Muscle layer of duodenum (tissue), 2 donors: ENCODE data around the gene RHOB.

Source experiments
- H3K27ac ChIP-seq: one replicate; pipeline ENCODE4 v1.7.0; 2013; ENCODE audit warnings: mild to moderate bottlenecking, low read length
- H3K27me3 ChIP-seq: one replicate; pipeline ENCODE4 v1.7.0; 2013; ENCODE audit warnings: low read depth, mild to moderate bottlenecking, control low read depth, low read length
- H3K36me3 ChIP-seq, 2 donors: one replicate each; pipeline ENCODE4 v1.7.0; 2013; ENCODE audit warnings: low read length in 2 of 2, control low read depth in 1 of 2, mild to moderate bottlenecking in 1 of 2; ENCODE audit not compliant: insufficient read depth in 2 of 2, control insufficient read depth in 1 of 2
- H3K4me1 ChIP-seq, 2 donors: one replicate each; pipeline ENCODE4 v1.7.0; 2013; ENCODE audit warnings: low read length in 2 of 2, mild to moderate bottlenecking in 2 of 2, control low read depth in 1 of 2, moderate library complexity in 1 of 2; ENCODE audit not compliant: insufficient read depth in 2 of 2, control insufficient read depth in 1 of 2
- H3K4me3 ChIP-seq, 2 donors: one replicate each; pipeline ENCODE4 v1.7.0; 2013; ENCODE audit warnings: low read length in 2 of 2, low read depth in 1 of 2, mild to moderate bottlenecking in 1 of 2
- H3K9me3 ChIP-seq, 2 donors: one replicate each; pipeline ENCODE4 v1.7.0; 2013; ENCODE audit warnings: low read length in 2 of 2, control low read depth in 1 of 2, mild to moderate bottlenecking in 1 of 2; ENCODE audit not compliant: control insufficient read depth in 1 of 2
- donor health status: healthy.

RHOB gene

GRCh38 chr2:20446917-20447436 lies at the start of gene RHOB:
RHOB (plus strand) TSS chr2:20447074; CDS start chr2:20447466, 392 bp downstream.
- H3K27me3 ChIP-seq = no peaks in the 10 kb centered on the region
- H3K9me3 ChIP-seq = no peaks in the 10 kb centered on the region
- peaks cover 3 to 26% of the 10 kb centered on the region in 2 donors for H3K4me1 ChIP-seq
- H3K27ac ChIP-seq = peak within 1 kb of the TSS; percentile 97
- H3K36me3 ChIP-seq = peaks cover 5 to 21% of the 10 kb centered on the region in 2 donors
- peak within 1 kb of the TSS; percentile 85 to 89 for H3K4me3 ChIP-seq

DNA sequence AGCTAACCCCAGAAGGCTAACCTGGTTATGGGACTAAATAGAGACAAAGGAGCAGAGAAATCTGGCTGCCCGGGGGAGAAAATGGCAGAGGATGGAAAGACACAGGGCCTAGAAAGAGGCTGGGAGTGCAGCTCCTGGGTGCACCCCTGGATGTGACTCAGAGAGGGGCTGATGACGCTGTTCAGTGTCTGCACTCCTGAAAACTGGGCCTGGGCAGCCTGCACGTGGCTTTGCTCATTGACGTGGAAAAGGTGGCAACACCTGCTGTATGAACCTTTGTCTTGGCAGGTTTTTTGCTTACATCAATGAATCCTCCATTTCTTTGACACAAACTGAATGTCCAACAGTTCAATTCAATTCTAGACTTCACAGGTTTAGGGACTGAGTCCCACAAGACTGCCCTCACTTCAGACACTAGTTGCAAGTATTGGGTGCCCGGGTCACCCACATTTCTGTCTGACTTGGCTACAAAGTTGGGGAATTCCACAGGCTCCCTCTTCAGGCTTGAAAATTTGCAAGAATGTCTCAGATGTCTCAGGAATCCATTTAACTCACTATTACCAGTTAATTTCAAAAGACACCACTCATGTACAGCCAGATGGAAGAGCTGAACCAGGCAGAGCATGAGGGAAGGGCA lies 48.9 kb upstream of the RHOB start:
- no peaks in the 10 kb centered on the region for H3K27me3 ChIP-seq

DNA sequence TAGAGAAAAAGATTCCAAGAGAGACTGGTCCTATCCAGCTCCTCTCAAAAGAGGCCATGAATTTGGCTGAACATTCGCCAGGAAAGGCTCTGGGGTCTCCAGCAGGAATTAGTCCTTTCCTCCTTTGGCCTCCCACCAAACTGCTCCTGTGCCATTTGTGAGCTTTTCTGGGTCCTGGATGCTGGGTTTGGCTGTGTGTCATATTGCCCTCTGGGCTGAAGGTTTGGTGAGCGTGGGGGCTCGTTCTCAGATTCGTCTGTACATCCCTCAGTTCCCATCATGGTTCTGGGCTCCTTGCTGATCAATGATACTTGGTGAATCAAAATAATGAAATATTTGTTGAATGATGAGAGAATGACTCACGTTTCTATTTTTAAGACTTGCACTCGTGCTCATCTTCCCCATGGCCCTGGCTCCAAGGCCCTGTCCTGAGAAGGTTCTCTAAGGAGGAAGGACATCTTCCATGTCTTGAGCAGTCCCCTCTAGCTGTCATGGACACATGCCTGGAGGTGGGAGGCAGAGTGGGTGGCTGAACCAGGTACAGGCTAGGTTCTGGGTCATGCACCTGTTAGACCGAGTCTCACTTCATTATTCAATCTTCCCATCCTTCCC lies 47.8 kb upstream of the RHOB start:
- no peak overlapping the region for H3K27ac ChIP-seq

More for the DNA sequence above, 48.9 kb upstream of the RHOB start:
- no peak overlapping the region for H3K27ac ChIP-seq
- H3K4me1 ChIP-seq = no peaks in the 10 kb centered on the region
- H3K36me3 ChIP-seq = no peaks in the 10 kb centered on the region
- H3K9me3 ChIP-seq = no peaks in the 10 kb centered on the region
- H3K4me3 ChIP-seq = no peak overlapping the region

GRCh38 chr2:20400306-20400705 lies 46.6 kb upstream of the RHOB start:
- peaks cover 0 to 7% of the 10 kb centered on the region in 2 donors for H3K4me1 ChIP-seq
- no peak overlapping the region for H3K27ac ChIP-seq
- H3K36me3 ChIP-seq = no peaks in the 10 kb centered on the region
- no peaks in the 10 kb centered on the region for H3K27me3 ChIP-seq
- H3K9me3 ChIP-seq = no peaks in the 10 kb centered on the region
- no peak overlapping the region for H3K4me3 ChIP-seq

More for the DNA sequence above, 47.8 kb upstream of the RHOB start:
- Histone ChIP-seq H3K9me3 (no peaks in the 10 kb centered on the region), H3K27me3 (no peaks in the 10 kb centered on the region), H3K4me3 (no peak overlapping the region), H3K4me1 (peaks cover 0 to 7% of the 10 kb centered on the region in 2 donors), H3K36me3 (no peaks in the 10 kb centered on the region)

GRCh38 chr2:20400787-20401488 lies 45.9 kb upstream of the RHOB start:
- Histone ChIP-seq H3K4me3 (no peak overlapping the region), H3K27ac (no peak overlapping the region), H3K9me3 (no peaks in the 10 kb centered on the region), H3K4me1 (peaks cover 0 to 7% of the 10 kb centered on the region in 2 donors), H3K36me3 (no peaks in the 10 kb centered on the region), H3K27me3 (no peaks in the 10 kb centered on the region)

DNA sequence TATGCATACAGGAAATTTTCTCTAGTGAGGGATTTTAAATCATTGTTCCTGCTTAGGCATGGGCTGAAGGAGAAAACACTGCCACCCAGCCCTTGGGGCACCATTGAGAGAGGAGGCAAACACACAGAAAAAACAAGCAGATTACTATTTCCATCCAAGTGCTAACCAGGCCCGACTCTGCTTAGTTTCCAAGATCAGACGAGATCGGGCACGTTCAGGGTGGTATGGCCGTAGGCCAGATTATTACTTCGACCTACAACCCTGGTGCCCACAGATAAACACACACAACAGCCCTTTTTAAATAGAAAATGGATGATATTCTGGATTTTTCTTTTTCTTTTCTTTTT lies 45.4 kb upstream of the RHOB start:
- Histone ChIP-seq H3K9me3 (no peaks in the 10 kb centered on the region), H3K36me3 (no peaks in the 10 kb centered on the region), H3K4me3 (no peak overlapping the region), H3K4me1 (peaks cover 0 to 7% of the 10 kb centered on the region in 2 donors), H3K27ac (no peak overlapping the region), H3K27me3 (no peaks in the 10 kb centered on the region)

- peaks cover 1 to 9% of the 10 kb centered on the region in 2 donors for H3K9me3 ChIP-seq
- no peak overlapping the region for H3K27ac ChIP-seq
- no peaks in the 10 kb centered on the region for H3K27me3 ChIP-seq
- H3K4me3 ChIP-seq = no peak overlapping the region
- H3K36me3 ChIP-seq = no peaks in the 10 kb centered on the region
- H3K4me1 ChIP-seq = peaks cover 0 to 7% of the 10 kb centered on the region in 2 donors
Observed at GRCh38 chr2:20403774-20404312, 43.0 kb upstream of the RHOB start.

GRCh38 chr2:20404950-20405349 lies 41.9 kb upstream of the RHOB start:
- no peaks in the 10 kb centered on the region for H3K27me3 ChIP-seq
- no peaks in the 10 kb centered on the region for H3K36me3 ChIP-seq
- H3K4me3 ChIP-seq = no peak overlapping the region
- H3K9me3 ChIP-seq = peaks cover 5 to 15% of the 10 kb centered on the region in 2 donors
- no peak overlapping the region for H3K27ac ChIP-seq
- H3K4me1 ChIP-seq = peaks cover 0 to 7% of the 10 kb centered on the region in 2 donors

- Histone ChIP-seq H3K4me3 (no peak overlapping the region), H3K4me1 (no peaks in the 10 kb centered on the region), H3K27ac (no peak overlapping the region), H3K27me3 (no peaks in the 10 kb centered on the region), H3K9me3 (peaks cover 5 to 21% of the 10 kb centered on the region in 2 donors), H3K36me3 (no peaks in the 10 kb centered on the region)
Observed at GRCh38 chr2:20409039-20409438, 37.8 kb upstream of the RHOB start.

DNA sequence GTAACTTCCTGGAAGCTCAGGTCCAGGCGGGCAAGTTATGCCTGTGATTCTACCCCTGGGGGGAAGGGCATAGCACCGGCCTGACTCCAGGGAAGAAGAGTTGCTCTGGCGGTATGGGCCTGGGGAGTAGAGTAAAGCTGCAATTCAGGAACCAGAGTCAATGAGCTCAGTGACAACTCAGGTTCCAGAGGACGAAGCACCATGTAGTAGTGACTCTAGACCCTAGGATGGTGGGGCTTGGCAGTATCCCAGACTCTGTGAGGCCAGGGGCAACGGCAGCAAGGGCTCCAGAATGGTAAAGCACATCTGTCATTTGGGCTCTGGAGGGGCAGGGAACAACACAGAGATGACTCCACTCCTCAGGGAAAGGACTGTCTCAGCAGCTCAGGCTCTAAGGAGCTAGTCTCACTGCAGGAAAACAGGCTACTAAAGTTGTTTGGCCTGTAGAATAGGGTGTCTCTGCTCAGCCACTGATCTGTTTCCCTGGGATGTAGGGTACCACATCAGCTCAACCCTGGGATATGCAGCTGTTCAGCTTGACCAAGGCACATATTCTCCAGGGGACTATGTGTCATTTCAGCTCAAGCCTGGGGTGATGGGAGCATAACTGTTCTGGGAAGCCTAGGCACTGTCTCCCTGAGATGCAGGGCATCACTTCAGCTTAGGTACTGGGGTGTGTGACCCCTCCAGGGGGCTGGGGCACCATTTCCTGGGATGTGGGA lies 36.2 kb upstream of the RHOB start:
- Histone ChIP-seq H3K36me3 (no peaks in the 10 kb centered on the region), H3K9me3 (peaks cover 5 to 21% of the 10 kb centered on the region in 2 donors), H3K27me3 (no peaks in the 10 kb centered on the region), H3K4me3 (no peak overlapping the region), H3K27ac (no peak overlapping the region), H3K4me1 (no peaks in the 10 kb centered on the region)
